ENCODE results near the gene BPIFB1. TPM values are rescaled to one million over a fixed set of nuclear protein-coding genes. Genes with fewer than 3 reads are reported as not detected.

The BPIFB1 gene
- total RNA-seq, 1 experiment from 2014 or later, result not detected

DNA sequence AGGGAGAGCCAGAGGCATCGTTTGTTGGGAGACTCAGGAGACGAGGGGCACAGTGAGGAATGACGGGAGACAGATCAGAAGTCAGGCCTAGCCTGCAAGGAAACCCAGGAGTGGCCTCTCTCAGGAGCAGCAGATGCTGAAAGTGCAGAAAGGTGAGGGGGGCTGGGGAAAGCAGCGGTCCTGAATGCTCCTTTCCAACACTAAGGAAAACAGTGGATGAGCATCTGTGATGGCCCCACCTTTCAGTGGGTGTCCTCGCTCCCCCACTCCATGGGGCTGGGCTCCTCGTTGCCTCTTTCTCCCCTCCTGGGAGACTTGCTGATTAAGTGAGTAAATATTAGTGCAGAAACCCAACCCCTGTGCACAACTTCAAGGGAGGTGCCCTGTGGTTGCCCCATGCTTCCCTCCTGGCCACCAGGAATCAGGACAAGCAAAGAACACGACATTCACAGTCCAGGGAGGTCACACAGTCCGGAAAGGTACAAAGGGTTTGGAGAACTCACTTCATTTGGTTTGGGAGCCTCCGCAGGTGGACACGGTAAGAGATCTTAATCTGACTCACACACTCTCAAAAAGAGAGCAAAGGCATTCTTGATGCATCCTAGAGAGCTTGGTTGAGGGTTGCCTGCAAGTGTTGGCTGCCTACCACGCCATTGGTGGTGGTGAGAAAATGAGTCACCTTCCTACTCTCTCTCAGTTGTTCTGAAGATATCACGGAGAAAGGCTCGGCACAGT, 9.7 kb upstream of the BPIFB1 start:
- DNase-seq (ENCODE audit: low read depth), result no peak

DNA sequence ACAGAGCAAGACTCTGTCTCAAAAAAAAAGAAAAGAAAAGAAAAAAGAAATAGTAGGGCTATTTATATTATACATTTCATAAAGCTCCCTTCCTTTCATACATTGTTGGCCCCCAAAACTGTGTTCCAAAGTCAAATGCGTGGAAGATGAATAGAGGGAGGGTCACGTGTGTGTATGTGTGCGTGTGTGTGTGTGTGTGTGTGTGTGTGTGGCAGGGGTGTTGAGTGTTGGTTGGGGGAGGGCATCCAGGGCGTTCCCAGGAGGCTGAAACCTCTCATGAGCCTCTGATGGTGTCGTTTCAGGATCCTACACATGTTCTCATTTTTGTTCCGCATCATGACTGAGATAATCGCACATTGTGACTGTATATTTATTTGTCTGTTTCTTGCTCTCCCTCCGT, 7.8 kb upstream of the BPIFB1 start:
- no peak for DNase-seq (ENCODE audit: low read depth)

- DNase-seq (ENCODE audit: low read depth), result no peak
These were observed 7.1 kb upstream of the BPIFB1 start for GRCh38 chr20:33275871-33276270.

- no peak for DNase-seq (ENCODE audit: low read depth)
These were observed 6.5 kb upstream of the BPIFB1 start for GRCh38 chr20:33276303-33277113.

- DNase-seq (ENCODE audit: low read depth), result no peak
These were observed 5.3 kb upstream of the BPIFB1 start for GRCh38 chr20:33277471-33278441.

DNA sequence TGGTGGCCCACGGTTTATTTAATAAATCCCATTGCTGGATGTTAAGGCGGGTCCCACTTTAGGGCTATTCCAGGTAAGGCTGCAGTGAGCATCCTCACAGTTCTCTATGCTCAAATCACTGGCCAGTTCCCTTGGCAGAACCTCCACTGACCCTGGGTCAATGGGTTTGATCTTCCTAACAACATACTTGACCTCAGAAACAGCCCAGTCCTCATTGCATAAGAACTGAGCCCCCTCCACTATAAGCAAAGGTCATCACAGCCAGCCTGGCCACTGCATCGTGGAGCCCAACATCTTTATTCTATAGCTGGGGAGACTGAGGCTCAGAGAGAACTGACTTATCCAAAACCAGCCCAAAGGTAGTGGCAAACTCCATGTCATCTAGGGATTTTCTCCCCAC, 4.3 kb upstream of the BPIFB1 start:
- DNase-seq (ENCODE audit: low read depth), result no peak

DNA sequence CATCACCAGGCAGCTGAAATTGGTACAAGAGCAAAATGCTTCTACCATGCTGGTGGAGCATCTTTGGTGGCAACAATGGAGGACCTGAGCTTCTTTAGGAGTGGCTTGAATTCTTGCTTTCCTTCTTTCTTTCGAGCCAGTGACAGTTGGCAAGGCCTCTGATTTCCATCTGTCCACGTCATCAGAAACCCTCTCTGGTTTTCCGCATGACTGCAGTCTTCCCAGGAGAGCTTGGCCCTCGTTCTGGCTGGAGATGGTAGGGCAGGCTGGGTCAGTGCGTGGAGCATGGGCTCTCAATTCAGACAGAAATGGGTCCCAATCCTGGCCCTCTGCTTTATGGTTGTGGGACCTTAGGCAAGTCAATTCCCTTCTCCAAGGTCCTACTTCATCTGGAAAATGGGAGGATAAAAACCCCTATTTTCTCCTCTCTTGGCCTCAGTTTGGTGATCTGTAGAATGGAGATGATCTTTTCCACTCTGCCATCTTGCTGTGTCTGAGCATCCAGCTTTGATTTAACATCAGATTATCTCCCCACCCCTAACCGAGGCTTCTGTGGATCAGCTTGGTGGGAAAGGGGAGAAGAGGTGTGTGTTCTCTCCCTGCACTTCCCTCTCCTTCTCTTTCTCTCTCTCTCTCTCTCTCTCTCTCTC, 3.6 kb upstream of the BPIFB1 start:
- no peak for DNase-seq (ENCODE audit: low read depth)

GRCh38 chr20:33280000-33280680, 2.9 kb upstream of the BPIFB1 start:
- DNase-seq (ENCODE audit: low read depth), result no peak

GRCh38 chr20:33280775-33281174, 2.2 kb upstream of the BPIFB1 start:
- DNase-seq (ENCODE audit: low read depth), result no peak

DNA sequence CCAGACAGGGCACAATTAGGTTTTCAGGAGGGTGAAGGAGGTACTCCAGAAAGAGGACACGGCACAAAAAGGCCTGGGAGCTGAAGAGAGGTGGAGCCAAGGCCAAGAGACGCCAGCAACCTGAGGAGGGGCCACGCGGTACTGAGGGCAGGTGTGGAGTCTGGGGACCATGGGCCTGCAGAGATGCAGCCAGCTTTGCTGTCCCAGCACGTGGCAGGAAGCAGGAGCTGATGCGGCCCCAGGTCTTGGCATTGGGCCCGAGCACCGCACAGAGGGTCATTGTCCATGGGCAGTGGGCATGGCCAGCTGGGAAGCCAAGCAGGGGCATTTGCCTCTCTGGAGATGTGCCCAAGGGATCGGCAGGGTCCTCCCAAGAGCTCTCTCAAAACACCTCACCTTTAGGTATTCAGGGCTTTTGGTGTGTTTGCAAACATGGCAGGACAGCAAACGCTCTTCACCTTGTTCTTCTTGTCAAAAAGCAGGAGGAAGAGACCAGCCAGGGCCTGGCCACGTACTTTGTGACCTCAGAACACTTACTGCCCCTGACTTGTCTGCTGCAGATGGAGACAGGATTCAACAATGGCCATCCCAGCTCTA, 1.4 kb upstream of the BPIFB1 start:
- no peak for DNase-seq (ENCODE audit: low read depth)

GRCh38 chr20:33282196-33282934, 649 bp upstream of the BPIFB1 start:
- DNase-seq (ENCODE audit: low read depth), result no peak

GRCh38 chr20:33284284-33284683, 1.3 kb downstream of the BPIFB1 start:
- no peak for DNase-seq (ENCODE audit: low read depth)

GRCh38 chr20:33284937-33285336, 1.9 kb downstream of the BPIFB1 start:
- DNase-seq (ENCODE audit: low read depth), result no peak

DNA sequence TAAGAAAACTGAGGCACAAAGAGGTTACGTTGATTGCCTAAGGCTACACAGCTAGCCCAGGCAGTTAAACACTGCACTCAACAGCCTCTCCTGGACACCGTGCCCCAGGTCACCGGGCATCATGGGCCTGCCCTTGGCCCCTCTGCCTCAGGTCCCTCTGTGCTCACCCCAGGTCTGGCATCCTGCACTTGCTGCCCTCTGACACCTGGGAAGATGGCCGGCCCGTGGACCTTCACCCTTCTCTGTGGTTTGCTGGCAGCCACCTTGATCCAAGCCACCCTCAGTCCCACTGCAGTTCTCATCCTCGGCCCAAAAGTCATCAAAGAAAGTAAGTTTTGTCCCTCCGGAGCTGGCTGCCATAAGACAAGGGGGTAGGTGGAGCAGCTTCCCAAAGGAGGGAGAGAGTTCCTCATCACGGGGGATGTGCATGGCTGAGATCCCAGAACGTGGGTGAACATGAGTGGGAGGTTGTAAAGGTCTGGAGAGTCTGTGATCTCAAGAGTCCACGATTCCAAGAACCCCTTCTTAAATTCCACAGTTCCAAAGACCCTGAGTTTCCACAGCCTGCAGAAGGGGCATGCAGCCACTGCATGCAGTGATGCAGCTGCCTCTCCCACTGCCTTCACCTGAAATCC, 3.0 kb downstream of the BPIFB1 start:
- DNase-seq (ENCODE audit: low read depth), result no peak

- no peak for DNase-seq (ENCODE audit: low read depth)
These were observed 4.9 kb downstream of the BPIFB1 start for GRCh38 chr20:33287884-33288283.

DNA sequence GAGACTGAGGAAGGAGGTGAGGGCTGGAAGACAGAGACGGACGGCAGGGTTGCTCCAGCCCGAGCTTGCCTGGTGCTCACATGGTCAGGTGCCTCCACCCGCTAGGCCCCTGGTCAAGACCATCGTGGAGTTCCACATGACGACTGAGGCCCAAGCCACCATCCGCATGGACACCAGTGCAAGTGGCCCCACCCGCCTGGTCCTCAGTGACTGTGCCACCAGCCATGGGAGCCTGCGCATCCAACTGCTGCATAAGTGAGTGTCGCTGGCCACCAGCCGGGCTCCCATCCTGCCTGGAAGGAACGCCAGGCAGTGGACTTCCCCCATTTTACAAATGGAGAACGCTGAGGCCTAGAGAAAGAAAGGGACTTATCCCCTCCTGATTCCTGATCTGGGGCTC, 7.8 kb downstream of the BPIFB1 start:
- no peak for DNase-seq (ENCODE audit: low read depth)

- no peak for DNase-seq (ENCODE audit: low read depth)
These were observed 8.4 kb downstream of the BPIFB1 start for GRCh38 chr20:33291416-33291815.

DNA sequence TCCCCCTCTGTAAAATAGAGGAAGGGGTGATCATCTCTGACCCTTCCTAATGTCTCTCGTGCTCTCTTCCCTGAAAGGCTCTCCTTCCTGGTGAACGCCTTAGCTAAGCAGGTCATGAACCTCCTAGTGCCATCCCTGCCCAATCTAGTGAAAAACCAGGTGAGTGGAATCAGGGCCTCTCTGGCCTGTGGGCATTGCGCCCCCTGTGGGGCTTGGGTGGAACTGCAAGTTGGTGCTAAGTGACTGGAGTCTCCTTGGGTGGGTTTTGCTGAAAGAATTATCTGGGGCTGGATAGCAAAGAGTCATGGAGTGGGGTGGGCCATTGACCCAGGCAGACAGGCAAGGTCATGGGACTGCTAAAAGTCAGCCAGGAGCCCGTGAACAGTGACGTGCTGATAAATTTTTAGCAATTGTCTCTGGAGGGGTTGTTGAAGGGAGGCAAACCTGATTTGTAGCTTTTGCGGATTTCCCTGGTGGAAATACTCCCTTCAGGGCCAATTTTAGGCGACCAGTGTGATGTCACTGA, 8.9 kb downstream of the BPIFB1 start:
- peak; percentile 17 for DNase-seq (ENCODE audit: low read depth)

DNA sequence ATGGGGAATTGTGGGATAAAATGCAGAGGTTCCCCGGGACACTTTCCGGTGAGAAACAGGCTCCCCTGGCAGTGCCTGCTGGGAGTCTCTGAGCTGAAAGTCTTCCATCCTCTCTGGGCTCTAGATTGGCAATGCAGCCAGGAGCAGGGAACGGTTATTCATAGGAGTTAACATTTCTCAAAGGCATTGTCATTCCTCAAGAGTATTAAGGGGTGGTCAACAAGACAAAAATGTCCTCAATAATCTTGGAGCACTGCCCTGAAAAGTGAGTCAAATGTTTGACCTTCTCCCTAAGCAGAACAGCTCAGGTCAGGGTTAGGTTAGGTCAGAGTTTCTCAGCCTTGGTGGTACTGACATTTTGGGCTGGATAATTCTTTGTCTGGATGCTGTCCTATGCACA, 13.2 kb downstream of the BPIFB1 start:
- peak; percentile 54 for DNase-seq (ENCODE audit: low read depth)
